ENCODE results near the gene TSPAN18. TPM values are rescaled to one million over a fixed set of nuclear protein-coding genes. Genes with fewer than 3 reads are reported as not detected.

Gene TSPAN18
- total RNA-seq, 1 experiment from 2014 or later = 21.3 TPM

GRCh38 chr11:44765026-44765595 is 38.3 kb downstream of the TSPAN18 start:
- Histone ChIP-seq H3K36me3 (ENCODE audit: control insufficient read depth, insufficient read depth, low read length) (no peaks in the 10 kb centered on the region), H3K27me3 (ENCODE audit: control insufficient read depth, insufficient read depth, low read length) (no peaks in the 10 kb centered on the region), H3K4me1 (ENCODE audit: control insufficient read depth, insufficient read depth, low read length) (peaks cover 29% of the 10 kb centered on the region), H3K4me3 (ENCODE audit: low read depth in 2 of 2, low read length in 2 of 2) (no peak overlapping the region), H3K9me3 (ENCODE audit: control insufficient read depth, insufficient read depth, low read depth, low read length) (no peaks in the 10 kb centered on the region; the same call in 1 of the 2 replicates), H3K27ac (ENCODE audit: low read length) (peak overlapping the region; percentile 71; the same call in 1 of the 2 replicates)
- intact Hi-C loops (cut with micrococcal nuclease; ENCODE audit: unreplicated experiment) (no loop called here), in situ Hi-C loops (cut with HindIII; ENCODE audit: low pct_unique_long_range_greater_than_20kb, low sequenced_read_pairs) (no loop called here)
- DNase-seq (ENCODE audit: low read depth, low spot score) (no peak), ATAC-seq (no peak)
- no TSS peak for BruUV-seq (replicated peaks)
- ChIA-PET POLR2A (no interaction called here), CTCF (no interaction called here)
- TF ChIP-seq TCF7L2 (IDR thresholded peaks at IDR 0.05; ENCODE audit: low read depth, low read length) (no peak), SIN3A (IDR thresholded peaks at IDR 0.05; ENCODE audit: borderline replicate concordance, insufficient read depth, low read depth, low read length) (no peak), POLR2AphosphoS5 (IDR thresholded peaks at IDR 0.05; ENCODE audit: low read depth, low read length) (no peak)
- TF ChIP-seq, protein P1, sequence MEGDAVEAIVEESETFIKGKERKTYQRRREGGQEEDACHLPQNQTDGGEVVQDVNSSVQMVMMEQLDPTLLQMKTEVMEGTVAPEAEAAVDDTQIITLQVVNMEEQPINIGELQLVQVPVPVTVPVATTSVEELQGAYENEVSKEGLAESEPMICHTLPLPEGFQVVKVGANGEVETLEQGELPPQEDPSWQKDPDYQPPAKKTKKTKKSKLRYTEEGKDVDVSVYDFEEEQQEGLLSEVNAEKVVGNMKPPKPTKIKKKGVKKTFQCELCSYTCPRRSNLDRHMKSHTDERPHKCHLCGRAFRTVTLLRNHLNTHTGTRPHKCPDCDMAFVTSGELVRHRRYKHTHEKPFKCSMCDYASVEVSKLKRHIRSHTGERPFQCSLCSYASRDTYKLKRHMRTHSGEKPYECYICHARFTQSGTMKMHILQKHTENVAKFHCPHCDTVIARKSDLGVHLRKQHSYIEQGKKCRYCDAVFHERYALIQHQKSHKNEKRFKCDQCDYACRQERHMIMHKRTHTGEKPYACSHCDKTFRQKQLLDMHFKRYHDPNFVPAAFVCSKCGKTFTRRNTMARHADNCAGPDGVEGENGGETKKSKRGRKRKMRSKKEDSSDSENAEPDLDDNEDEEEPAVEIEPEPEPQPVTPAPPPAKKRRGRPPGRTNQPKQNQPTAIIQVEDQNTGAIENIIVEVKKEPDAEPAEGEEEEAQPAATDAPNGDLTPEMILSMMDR (IDR thresholded peaks at IDR 0.05) = no peak
- TF ChIP-seq, protein P2, sequence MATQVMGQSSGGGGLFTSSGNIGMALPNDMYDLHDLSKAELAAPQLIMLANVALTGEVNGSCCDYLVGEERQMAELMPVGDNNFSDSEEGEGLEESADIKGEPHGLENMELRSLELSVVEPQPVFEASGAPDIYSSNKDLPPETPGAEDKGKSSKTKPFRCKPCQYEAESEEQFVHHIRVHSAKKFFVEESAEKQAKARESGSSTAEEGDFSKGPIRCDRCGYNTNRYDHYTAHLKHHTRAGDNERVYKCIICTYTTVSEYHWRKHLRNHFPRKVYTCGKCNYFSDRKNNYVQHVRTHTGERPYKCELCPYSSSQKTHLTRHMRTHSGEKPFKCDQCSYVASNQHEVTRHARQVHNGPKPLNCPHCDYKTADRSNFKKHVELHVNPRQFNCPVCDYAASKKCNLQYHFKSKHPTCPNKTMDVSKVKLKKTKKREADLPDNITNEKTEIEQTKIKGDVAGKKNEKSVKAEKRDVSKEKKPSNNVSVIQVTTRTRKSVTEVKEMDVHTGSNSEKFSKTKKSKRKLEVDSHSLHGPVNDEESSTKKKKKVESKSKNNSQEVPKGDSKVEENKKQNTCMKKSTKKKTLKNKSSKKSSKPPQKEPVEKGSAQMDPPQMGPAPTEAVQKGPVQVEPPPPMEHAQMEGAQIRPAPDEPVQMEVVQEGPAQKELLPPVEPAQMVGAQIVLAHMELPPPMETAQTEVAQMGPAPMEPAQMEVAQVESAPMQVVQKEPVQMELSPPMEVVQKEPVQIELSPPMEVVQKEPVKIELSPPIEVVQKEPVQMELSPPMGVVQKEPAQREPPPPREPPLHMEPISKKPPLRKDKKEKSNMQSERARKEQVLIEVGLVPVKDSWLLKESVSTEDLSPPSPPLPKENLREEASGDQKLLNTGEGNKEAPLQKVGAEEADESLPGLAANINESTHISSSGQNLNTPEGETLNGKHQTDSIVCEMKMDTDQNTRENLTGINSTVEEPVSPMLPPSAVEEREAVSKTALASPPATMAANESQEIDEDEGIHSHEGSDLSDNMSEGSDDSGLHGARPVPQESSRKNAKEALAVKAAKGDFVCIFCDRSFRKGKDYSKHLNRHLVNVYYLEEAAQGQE (IDR thresholded peaks at IDR 0.05; ENCODE audit: insufficient read depth in 1 of 2, low read depth in 2 of 2, low read length in 1 of 2) = no peak

- Histone ChIP-seq H3K27me3 (ENCODE audit: control insufficient read depth, insufficient read depth, low read length) (no peaks in the 10 kb centered on the region), H3K27ac (ENCODE audit: low read length) (peak overlapping the region; percentile 71), H3K4me3 (ENCODE audit: low read depth in 2 of 2, low read length in 2 of 2) (no peak overlapping the region), H3K4me1 (ENCODE audit: control insufficient read depth, insufficient read depth, low read length) (peaks cover 26% of the 10 kb centered on the region), H3K36me3 (ENCODE audit: control insufficient read depth, insufficient read depth, low read length) (no peaks in the 10 kb centered on the region), H3K9me3 (ENCODE audit: control insufficient read depth, insufficient read depth, low read depth, low read length) (no peaks in the 10 kb centered on the region; the same call in 1 of the 2 replicates)
- ATAC-seq (no peak), DNase-seq (ENCODE audit: low read depth, low spot score) (no peak)
- no TSS peak for BruUV-seq (replicated peaks)
- TF ChIP-seq, protein P2 (IDR thresholded peaks at IDR 0.05; ENCODE audit: insufficient read depth in 1 of 2, low read depth in 2 of 2, low read length in 1 of 2) = no peak
- no peak for TF ChIP-seq SIN3A (IDR thresholded peaks at IDR 0.05; ENCODE audit: borderline replicate concordance, insufficient read depth, low read depth, low read length)
- TF ChIP-seq TCF7L2 (IDR thresholded peaks at IDR 0.05; ENCODE audit: low read depth, low read length) = no peak
- no peak for TF ChIP-seq POLR2AphosphoS5 (IDR thresholded peaks at IDR 0.05; ENCODE audit: low read depth, low read length)
- TF ChIP-seq, protein P1 (IDR thresholded peaks at IDR 0.05) = no peak
- POLR2A ChIA-PET = no interaction called here
- intact Hi-C loops (cut with micrococcal nuclease; ENCODE audit: unreplicated experiment) (no loop called here), in situ Hi-C loops (cut with HindIII; ENCODE audit: low pct_unique_long_range_greater_than_20kb, low sequenced_read_pairs) (no loop called here)
- CTCF ChIA-PET = no interaction called here
Measured at GRCh38 chr11:44765676-44766075, 38.9 kb downstream of the TSPAN18 start.

Measured in Panc1 (cell line).